TTC549 (cell line): ENCODE results near the gene MBIP.

Experiments used
- FAIRE-seq: peaks from 2 replicates; lab custom pipeline; 2012; peaks lifted over from hg19 to GRCh38; lab: Jason Lieb, UNC

The MBIP gene

DNA sequence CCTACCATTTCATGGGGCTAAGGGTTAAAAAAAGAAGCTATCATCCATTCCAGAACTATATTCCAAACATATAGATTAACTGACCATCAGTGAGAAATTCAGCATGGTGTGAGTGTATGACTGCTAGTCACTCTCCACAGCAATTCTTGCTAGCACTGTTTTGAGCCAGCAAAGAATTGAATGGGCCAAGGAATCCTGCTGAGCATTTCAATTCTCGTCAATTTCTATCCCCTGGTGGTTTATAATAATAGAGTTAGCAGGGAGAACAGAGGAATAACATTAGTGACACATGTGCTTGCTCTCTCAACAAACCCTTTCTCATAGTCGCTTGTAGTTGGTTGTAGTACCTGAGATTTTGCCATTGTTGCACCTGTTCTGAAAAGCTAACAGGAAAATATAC is 7.2 kb downstream of the MBIP start:
- FAIRE-seq = no peak

DNA sequence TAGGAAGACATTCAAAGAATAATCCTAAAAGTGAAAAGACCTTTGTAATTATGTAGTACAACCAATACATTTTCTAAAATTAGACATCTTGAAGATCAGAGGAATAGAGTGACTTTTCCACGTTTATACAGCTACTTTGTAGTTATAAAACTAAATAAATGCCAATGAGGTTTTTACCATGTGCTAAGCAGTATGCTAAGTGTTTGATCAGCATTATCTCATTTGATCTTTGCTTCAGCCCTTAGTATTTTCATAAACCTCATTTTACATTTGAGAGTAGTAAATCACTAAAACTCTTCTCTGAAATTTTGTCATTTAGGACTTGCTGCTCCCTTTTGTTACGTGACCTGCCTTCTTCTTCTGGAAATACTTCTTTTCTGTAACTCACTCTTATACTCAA is 13.6 kb downstream of the MBIP start:
- no peak for FAIRE-seq

DNA sequence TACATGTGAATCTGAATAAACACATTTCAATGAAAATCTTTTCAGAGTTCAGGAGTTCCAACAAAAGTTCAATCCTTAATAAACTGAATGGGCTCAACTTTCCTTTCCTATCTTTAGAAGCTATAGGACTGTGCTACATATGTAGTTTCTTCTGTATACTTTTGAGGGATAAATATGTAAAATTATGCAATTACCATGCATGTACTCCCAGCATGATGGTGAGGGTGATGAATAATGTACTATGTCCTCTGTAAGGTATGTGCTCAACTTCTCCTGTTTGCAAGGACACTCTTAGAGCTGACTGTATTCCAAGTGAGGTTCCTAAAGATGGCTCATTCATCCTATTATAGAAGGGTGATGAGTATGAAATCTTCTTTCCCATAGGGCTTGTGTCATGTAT is 15.5 kb downstream of the MBIP start:
- FAIRE-seq = no peak

DNA sequence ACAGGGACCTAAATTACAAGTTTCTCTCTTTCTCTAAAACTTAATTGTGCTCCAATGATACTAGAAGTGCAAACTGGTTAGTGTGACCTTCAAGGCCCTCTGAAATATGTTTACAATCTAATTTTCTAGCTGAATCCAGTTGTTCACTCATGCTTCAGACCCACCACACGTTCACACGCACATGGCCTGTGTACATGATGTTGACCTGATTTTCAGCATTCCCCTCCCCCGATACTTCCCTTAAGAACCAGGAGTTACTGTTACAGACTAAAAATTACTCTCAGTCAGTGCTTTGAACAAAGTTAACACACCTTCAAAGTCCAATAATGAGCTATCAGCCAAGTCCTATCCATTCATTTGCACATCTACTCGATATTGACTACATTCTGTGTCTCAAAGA is 16.5 kb downstream of the MBIP start:
- FAIRE-seq = no peak

DNA sequence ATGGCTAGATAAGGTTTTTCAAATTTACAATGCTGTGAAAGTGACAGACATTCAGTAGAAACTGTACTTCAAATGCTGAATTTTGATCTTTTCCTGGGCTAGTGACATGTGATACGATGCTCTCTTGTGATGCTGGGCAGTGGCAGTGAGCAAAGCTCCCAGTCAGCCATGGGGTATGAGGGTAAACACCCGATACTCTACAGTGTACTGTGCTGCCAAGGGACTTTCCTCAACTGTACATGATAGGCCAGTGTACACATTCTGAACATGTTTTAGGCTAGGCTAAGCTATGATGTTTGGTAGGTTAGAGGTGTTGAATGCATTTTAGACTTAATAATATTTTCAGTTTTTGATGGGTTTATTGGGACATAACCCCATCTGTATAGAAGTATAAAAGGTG is 17.6 kb downstream of the MBIP start:
- no peak for FAIRE-seq

DNA sequence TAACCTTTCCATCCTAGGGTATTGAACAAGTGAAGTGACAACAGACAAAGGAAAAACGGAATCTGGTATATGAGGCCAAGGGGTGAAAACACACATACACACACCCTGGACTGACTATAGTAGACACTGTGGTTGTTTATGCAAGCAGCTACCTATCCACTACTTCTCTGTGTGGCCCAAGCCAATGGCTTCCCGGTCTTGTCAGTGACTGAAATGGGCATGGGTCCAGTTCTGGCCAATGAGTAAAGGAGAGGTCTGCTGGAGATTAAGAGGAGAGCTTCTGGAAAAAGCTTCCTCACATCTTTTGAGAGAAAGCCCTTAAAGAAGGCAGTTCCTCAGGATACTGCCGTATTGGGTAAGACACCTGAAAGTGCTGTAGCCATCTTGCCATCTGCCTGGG is 19.3 kb downstream of the MBIP start:
- no peak for FAIRE-seq

DNA sequence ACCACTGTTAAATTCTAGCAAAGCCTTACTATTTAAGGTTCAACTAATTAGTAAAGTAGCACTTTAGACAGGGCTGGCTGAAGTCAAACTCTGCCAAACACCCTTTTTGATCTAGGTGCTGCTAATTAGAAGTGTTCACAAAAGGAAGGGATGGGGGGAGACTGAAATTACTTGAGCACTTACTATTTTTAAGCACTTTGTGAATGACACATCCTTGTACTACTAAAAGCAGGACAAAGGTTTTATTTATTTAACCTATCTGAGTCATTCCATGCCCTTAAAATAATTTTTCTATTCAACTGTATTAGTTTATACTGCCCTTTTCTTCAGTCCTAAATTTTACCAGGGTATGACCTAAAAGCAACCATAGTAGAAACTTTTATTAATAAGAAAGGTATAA is 20.1 kb downstream of the MBIP start:
- FAIRE-seq = no peak

DNA sequence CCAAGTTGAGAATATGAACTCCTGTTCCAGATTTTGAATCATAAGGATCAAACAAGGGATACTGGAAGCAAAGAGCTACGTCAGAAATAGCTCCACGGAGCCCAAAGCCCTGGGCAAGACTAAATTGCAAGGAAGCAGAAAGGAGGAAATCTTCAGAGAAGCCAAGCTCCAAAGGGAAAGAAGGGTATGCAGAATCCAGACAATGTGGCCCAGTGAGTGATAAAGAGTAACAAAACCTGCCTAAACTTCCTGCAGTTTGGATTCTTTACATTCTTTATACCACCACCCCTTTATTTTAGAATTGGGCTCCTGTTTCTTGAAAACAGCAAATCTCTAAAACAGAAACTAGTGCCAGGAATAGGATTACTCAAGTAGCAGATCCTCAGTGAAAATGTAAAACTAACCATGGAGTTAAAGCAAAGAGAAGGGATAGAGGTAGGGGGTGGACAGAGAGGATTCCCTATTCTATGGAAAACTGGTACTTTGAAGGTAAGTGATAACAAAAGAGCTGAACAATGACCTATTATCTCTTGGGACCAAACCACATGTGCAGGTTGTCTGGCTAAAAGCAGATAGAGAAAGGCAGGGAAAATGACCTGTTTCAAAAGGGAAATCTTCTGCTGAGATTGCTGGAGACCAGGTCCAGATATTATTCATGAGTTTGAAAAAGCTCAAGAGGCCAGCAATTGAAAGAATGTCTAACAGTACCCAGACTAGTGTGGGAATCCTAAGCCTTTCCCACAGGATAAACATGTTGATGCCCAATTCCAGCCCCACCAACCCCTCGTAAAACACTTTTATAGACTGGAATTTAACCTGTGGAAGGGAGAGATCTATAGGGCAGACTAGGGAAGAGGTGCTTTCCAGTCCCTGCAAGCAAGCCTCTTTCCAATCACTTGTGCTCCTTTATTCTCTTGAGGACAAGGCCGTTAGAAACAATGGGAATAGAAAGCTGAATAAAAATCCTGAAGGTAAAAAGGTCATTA is 24.5 kb downstream of the MBIP start:
- FAIRE-seq = no peak

DNA sequence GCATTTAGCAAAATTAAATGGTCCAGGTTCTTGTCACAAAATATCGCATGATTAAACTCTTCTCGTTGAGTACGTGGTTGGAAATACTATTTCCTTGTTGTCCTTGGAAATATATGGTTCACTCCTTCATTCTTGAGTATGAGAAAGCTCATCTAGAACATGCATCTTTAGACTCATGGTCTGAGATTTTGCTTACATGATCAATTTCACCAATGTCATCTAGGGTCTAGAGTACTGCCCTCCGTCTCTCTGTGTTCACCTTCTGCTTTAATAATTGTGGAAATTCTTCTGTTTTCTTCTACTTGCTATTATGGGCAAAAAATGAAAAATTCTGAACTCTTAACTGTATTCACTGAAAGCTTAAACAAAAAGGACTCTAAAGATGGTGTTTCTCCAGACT is 25.9 kb downstream of the MBIP start:
- FAIRE-seq = no peak

DNA sequence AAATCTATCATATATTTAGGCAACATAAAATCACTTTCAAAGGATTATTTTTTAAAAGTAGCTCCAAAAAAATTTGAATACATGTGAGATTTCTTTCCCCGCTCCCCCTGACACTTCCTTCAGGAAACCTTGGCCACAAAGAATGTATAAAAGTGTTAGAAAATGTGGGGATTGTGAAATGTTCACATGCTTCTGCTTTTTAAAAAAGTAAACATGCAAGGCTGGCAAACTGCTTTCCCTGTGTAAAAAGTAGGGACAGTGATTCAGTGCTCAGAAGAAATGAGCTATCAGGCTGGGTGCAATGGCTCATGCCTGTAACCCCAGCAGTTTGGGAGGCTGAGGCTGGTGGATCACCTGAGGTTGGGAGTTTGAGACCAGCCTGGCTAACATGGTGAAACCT is 26.6 kb downstream of the MBIP start:
- no peak for FAIRE-seq

DNA sequence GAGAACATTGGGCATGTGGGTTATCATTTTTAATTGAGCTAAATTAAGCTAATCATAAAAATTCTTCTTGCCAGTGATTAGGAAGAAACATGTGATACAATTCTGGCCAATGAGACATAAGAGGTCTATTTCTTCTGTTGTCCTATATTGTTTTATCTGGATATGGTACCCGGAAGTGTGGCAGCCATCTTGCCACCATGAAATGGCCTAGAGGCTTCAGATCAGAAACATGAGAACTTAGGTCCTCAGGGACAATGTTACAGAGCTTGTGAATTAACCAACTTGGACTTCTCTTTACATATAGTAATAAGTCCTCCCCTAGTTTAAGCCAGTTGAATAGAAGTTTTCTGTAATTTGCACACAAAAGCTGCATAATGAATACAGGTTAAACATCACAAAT is 30.5 kb downstream of the MBIP start:
- no peak for FAIRE-seq

DNA sequence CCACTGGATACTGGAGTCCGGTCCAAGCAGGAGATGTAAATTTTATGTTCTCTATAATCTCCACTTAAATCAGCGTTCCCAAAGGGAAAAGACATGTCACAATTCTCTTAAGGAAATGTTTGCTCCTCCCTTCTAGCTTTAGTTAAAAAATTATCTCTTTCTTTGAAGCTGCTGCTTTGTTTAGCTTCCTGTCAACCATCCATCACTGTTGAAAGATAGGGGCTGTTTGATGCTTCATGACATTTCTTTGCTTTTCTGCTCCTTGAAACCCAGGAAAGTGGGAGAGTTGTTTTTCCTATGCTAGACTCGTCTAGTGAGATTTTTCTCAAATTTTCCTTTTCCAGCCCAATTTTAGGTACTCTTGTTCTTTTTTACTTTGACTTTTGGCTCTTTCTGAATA is 31.9 kb downstream of the MBIP start:
- no peak for FAIRE-seq

DNA sequence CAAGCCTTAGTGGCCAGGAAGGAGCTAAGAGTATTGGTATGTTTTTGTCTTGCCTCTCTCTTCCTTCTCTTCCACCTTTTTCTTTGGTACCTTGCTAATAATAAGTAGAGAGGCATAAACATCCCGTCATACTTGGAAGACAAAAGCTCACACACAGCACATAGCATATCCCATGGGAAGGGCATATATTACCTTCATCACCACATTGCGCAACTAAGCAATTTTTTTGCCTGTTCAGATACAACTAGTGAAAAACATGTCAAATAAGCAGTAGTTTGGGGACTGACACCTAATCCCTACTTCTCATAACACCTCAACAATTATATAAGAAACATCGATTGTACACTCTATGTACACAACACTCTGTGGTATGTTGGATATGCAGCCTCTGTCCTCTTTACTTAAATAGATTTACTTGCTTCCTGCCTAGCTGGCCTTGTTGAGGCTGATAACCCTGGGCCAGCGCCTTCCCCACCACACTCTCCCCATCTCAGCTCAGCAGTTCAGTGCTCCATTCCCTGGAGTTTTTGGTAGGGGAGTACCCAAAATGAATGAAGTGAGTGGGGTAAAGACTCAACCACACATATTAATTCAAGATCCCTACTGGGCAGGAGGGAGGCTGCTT is 35.4 kb downstream of the MBIP start:
- no peak for FAIRE-seq

DNA sequence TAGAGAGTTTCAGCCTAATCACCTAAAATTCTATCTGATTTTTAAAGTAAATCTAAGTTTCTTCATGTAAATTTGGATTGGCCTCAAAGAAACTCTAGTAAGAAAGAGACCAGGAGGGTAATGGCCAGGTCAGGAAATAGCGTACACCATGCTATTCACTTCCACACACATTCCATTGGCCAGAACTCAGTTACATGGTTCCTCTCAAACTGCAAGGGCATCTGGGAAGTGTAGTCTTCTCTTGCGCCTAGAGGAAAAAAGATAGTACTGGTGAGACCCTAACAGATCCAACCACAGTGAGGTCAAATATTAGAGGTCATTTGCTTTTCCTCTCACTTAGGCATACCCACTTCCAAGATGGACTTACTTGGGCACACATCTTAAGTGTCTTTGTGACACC is 39.1 kb downstream of the MBIP start:
- FAIRE-seq = no peak

DNA sequence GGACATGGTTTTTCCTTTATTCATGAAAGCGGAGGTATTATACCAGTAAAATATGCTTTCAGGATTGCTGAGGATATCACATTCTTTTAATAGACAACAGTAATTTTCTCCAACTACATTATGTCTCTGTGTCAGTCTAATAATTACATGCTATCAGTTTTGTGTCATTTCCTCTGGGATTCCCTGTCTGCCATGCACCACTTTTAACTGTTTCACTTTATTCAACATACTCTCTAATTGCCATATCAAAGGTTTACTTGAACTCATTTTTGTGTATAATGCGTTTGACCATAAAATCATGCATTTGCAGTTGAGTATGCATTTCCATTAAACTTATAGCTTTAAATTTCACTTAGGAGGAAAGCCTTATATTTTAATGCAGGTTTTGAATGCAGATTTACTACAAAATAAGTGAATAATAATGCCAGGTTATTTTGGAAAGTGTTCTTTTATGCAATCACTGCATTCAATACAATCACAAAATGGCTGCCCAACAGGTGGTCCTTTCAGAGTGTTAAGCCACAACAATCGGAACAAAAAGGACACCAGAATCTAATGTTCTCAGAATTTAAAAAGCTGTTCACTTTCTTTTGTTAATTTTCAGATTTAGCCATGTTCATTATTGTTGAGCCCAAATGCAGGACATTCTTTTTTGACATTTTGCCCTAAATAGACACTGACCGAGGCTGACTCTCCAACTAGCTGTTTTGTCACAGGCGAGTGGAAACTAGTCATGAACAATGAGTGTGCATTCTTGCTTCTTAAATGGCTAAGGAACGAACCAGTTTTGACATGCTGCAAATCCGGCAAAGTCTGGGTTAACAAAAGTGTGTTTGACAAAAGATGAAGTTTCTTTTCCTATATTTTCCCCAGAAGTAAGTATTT is 40.9 kb downstream of the MBIP start:
- FAIRE-seq = no peak

DNA sequence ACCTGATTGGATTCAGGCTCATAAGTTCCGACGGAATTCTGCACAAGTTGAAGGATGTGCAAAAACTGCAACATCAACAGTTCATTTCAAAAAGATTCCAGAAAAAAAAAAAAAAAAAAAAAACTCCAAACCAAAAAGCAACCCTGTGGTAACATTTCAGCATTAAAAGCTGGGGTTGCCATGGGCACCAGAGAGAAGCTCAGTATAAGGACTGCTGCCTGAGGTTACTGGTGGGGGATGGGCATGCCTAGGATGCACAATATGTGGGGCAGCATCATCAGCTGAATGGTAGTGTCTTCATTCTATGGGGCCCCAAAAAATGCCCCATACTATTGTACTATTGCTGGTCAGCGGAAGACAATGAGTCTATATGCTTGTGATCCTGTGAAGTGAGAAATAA is 44.7 kb downstream of the MBIP start:
- FAIRE-seq = no peak

DNA sequence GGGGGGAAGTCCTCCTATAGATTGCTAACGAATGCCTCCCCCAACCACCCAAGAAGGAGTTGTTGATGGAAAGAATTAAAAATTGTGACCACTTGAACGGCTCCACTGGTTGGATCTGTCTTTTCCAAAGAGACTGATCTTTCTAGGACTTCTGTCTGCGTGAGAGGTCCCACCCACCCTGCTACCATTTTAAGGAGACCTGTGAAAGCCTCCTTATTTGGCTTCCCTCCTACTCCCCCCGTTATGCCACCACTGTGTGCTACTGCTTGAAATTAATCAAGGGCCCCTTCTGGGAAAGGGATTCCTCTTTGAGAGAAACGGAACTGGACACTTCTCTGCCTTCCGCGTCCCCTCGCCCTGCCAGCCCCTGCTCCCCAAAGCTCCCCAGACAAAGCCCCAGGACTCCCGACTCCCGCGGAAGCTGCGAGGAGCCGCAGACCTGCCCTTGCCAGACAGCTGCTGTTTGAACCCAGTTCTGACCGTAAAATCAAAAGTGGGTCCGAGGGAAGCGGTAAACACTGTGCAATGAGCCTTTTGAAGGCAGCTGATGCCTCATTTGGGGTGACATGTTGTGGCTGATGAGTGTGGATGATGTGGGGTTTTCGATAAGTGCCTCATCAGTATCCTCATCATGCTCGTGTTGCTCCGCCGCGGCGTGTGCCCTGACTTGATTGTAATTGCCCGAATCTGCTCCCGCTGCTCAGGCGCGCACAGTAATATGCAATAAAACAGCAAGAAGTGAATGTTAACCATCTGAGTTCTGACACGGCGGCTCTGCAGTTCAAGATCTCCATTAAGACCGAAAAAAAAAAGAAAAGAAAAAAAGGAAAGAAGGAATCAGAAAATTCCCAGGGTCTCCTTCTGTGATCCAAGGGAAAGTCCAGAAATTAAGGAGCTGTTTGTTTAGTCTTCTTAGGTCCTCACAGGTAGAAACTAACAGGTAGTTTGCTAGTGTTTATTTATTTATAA is 48.2 kb downstream of the MBIP start:
- FAIRE-seq = no peak

DNA sequence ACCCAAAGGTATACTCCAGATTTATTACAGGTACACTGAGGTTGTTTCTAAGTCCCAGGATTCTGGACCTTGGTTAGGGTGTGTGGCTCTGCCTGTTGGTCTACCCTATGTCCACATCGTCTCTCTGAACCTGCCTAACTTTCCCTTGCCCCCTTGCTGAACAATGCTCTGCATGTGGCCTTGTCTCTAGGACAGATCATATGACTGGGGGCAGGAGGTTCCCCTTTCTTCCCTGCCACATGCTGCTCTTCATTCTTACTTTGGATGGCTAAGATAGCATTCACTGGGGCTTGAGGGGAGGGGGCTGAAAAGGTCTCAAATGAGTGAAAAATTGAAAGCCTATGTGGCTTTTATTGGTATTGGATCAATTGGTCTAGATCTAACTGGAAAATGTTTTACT is 49.2 kb downstream of the MBIP start:
- FAIRE-seq = no peak

DNA sequence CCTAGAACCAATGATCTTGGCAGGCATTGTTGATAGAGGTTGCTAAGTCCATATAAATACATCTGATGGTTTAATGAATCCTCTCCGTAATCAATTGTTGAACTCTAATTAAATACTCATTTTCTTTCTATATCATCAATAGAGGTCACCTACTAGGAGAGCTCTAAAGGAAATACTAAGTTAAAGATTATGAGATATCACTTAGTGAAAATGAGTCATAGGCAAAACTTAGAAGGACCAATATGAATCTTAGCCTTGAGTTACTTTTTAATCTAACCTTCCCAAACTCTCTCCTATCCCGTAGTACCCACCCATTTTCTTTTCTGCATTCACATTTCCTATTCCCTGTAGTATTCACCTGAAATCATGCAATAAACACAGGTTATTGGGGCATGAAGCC is 50.2 kb downstream of the MBIP start:
- no peak for FAIRE-seq

DNA sequence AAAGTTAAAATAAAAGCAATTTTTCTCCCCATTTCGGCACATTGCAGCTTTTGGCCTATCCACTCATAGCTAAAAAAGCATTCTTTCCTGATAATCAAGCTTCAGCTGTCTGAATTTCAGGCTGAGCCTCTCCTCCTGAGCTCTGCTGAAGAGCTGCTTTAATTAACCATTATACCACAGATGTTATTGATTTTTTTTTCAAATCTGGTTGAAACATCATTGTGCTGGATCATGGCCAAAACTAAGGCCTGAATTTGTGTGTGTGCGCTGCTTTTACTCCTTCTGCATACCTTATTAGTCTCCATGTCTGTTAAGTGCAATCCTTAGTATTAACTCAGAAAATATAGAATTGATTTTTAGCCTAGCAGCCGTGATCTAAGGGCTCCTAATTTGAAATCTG is 52.3 kb downstream of the MBIP start:
- FAIRE-seq = no peak

DNA sequence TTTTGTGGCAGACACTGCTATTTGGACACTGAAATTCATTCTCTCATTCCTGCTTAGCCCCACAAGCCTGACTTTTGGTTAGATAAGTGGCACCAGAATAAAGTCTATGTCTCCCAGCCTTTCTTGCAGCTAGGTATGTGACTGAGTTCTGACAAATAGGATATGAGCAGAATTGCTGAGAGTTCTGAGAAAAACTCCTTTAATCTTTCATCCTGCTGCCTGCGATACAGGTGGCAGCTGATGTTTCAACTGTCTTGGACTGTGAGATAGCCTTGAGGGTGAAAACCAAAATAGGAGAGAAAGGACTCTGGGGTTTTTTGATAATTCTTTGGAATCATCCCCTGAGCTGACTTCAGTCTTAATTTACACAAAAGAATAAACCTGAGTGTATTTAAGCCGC is 55.8 kb downstream of the MBIP start:
- no peak for FAIRE-seq

DNA sequence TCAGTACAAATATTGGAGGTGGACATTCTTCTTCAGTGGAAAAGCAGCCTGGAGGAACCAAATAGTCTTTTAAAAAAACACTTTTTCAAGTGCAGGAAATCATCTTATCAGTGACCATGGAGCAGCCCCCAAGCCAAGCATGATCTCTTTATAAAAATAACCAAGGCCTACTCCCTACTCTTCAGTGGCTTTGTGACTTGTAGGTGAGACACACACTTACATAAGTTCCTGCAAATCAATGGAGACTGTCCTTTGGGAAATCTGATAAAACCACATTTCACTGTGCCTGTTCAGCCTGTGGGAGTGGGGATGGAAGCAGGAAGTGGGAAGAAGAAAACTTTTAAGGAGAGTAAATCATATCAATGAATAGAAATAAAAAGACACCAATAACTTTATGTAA is 56.3 kb downstream of the MBIP start:
- no peak for FAIRE-seq
